CD4-positive, alpha-beta T cell (primary cell): ENCODE results near the gene LIG4. TPM values are rescaled to one million over a fixed set of nuclear protein-coding genes. Genes with fewer than 3 reads are reported as not detected.
"Not testable (repeated sequence)": the region's sequence is repeated elsewhere in the genome, so short reads cannot be mapped to it uniquely, and the experiment has no call there.

Source experiments
- ATAC-seq: fragments of 200-7000 bp; cut with Tn5 transposase; one replicate; pipeline ENCODE4 v1.10.0; 2022; ENCODE audit warnings: mild to moderate bottlenecking; ENCODE audit not compliant: poor library complexity
- CTCF ChIA-PET: fragments of 350-600 bp; sonication (Branson Sonifier 250); formaldehyde crosslinking; loops from one replicate; lab custom pipeline; 2021; ENCODE audit warnings: antibody characterized with exemption, inconsistent platforms; lab: Charles Lee
- POLR2A ChIA-PET: fragments of 350-600 bp; sonication (Branson Sonifier 250); formaldehyde crosslinking; loops from one replicate; lab custom pipeline; 2021; ENCODE audit warnings: antibody characterized with exemption, inconsistent platforms; lab: Charles Lee
- DNase-seq, 14 experiments: peaks; one replicate each; pipeline ENCODE4 v3.0.0-alpha.2; 2013 to 2020; ENCODE audit warnings: mixed read lengths in 2 of 14
- H3K27ac ChIP-seq, 2 donors: one replicate each; pipeline versions ENCODE4 v1.5.1 to v1.7.0; 2013; ENCODE audit warnings: low read length in 2 of 2, low read depth in 1 of 2, mild to moderate bottlenecking in 1 of 2
- H3K27me3 ChIP-seq, 2 experiments: 1 replicate in 1 of 2; 2 replicates in 1 of 2; pipeline versions ENCODE4 v1.6.1 to v1.7.0; 2013; ENCODE audit warnings: low read length in 2 of 2, control low read depth in 1 of 2, mild to moderate bottlenecking in 1 of 2, moderate library complexity in 1 of 2; ENCODE audit not compliant: insufficient read depth in 2 of 2, control insufficient read depth in 1 of 2
- H3K36me3 ChIP-seq: one replicate; pipeline ENCODE4 v1.6.1; 2013; ENCODE audit warnings: low read length, control low read depth; ENCODE audit not compliant: insufficient read depth
- H3K4me1 ChIP-seq: one replicate; pipeline ENCODE4 v1.6.1; 2013; ENCODE audit warnings: low read length, control low read depth; ENCODE audit not compliant: insufficient read depth
- H3K4me3 ChIP-seq: one replicate; pipeline ENCODE4 v1.5.1; 2013; ENCODE audit warnings: mild to moderate bottlenecking, low read length, moderate library complexity
- H3K9me3 ChIP-seq, 2 experiments: 1 replicate in 1 of 2; 2 replicates in 1 of 2; pipeline versions ENCODE4 v1.6.1 to v1.7.0; 2013; ENCODE audit warnings: low read length in 2 of 2, mild to moderate bottlenecking in 2 of 2, control low read depth in 1 of 2, moderate library complexity in 1 of 2; ENCODE audit not compliant: control insufficient read depth in 1 of 2, insufficient read depth in 1 of 2
- H3K27ac Mint-ChIP-seq: one replicate; pipeline ENCODE4 v1.8.0; 2020; ENCODE audit warnings: mixed read lengths
- H3K27me3 Mint-ChIP-seq: one replicate; pipeline ENCODE4 v1.8.0; 2021; ENCODE audit warnings: mixed read lengths
- H3K36me3 Mint-ChIP-seq: one replicate; pipeline ENCODE4 v1.8.0; 2021; ENCODE audit warnings: low read depth, mixed read lengths
- H3K4me1 Mint-ChIP-seq: one replicate; pipeline ENCODE4 v1.8.0; 2021; ENCODE audit warnings: low read depth, mixed read lengths
- H3K4me3 Mint-ChIP-seq: one replicate; pipeline ENCODE4 v1.8.0; 2020; ENCODE audit warnings: mild to moderate bottlenecking, mixed read lengths
- H3K9me3 Mint-ChIP-seq: one replicate; pipeline ENCODE4 v1.8.0; 2020; ENCODE audit warnings: mixed read lengths
- intact Hi-C, 2 experiments: fragments of 100-400 bp; cut with DNase I in 1 of 2; cut with micrococcal nuclease in 1 of 2; formaldehyde crosslinking; loops; one replicate each; pipeline versions ENCODE4 v1.15.1 to v1.9.0; 2023 to 2025; cut with DNase I, micrococcal nuclease
- total RNA-seq, 174 experiments: library from RNA in 2 of 174; stranded (reverse) in 2 of 174; gene quantifications; one replicate each; pipeline ENCODE4 v1.2.3 and lab custom pipeline; 2021 to 2026
- TF ChIP-seq, protein P1 (sequence below): fragments of 200-600 bp; IDR thresholded peaks from one replicate; pipeline ENCODE4 v1.8.0; 2022; ENCODE audit warnings: antibody characterized with exemption, mild to moderate bottlenecking

The LIG4 gene
- total RNA-seq, 2 experiments from 2014 or later, result 1.5 to 1.6 TPM

GRCh38 chr13:108220041-108220440 lies 4.7 kb upstream of the LIG4 start:
- ATAC-seq (no peak), DNase-seq (peak in 5 of 14 experiments; percentile 17 to 50 (median 30))
- H3K4me1 ChIP-seq, result peaks cover 30% of the 10 kb centered on the region
- CTCF ChIA-PET, result no interaction called here
- intact Hi-C loops, result loop anchor here (10.0 kb wide), 1 partner anchor 55 kb away; no protein-coding TSS in a partner anchor
- no peaks in the 10 kb centered on the region for H3K27me3 ChIP-seq
- H3K27ac Mint-ChIP-seq, result peak overlapping the region; percentile 96
- H3K36me3 Mint-ChIP-seq, result peaks cover 35% of the 10 kb centered on the region
- TF ChIP-seq, protein P1, sequence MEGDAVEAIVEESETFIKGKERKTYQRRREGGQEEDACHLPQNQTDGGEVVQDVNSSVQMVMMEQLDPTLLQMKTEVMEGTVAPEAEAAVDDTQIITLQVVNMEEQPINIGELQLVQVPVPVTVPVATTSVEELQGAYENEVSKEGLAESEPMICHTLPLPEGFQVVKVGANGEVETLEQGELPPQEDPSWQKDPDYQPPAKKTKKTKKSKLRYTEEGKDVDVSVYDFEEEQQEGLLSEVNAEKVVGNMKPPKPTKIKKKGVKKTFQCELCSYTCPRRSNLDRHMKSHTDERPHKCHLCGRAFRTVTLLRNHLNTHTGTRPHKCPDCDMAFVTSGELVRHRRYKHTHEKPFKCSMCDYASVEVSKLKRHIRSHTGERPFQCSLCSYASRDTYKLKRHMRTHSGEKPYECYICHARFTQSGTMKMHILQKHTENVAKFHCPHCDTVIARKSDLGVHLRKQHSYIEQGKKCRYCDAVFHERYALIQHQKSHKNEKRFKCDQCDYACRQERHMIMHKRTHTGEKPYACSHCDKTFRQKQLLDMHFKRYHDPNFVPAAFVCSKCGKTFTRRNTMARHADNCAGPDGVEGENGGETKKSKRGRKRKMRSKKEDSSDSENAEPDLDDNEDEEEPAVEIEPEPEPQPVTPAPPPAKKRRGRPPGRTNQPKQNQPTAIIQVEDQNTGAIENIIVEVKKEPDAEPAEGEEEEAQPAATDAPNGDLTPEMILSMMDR, result no peak
- no peak overlapping the region for H3K4me3 ChIP-seq
- H3K27ac ChIP-seq, result no peak overlapping the region
- no peaks in the 10 kb centered on the region for H3K27me3 Mint-ChIP-seq
- peak overlapping the region; percentile 94 for H3K4me3 Mint-ChIP-seq
- no peaks in the 10 kb centered on the region for H3K36me3 ChIP-seq
- peaks cover 81% of the 10 kb centered on the region for H3K4me1 Mint-ChIP-seq
- H3K9me3 Mint-ChIP-seq, result no peaks in the 10 kb centered on the region
- no peaks in the 10 kb centered on the region for H3K9me3 ChIP-seq
- POLR2A ChIA-PET, result no interaction called here

- Histone ChIP-seq H3K27ac (peak within 1 kb of the TSS; percentile 53 to 70), H3K4me1 (peaks cover 33% of the 10 kb centered on the region), H3K4me3 (peak within 1 kb of the TSS; percentile 89), H3K27me3 (no peaks in the 10 kb centered on the region), H3K9me3 (no peaks in the 10 kb centered on the region), H3K36me3 (no peaks in the 10 kb centered on the region)
- DNase-seq (peak; percentile 78 to 96 (median 88)), ATAC-seq (peak; percentile 67)
- Mint-ChIP-seq H3K4me1 (peaks cover 71% of the 10 kb centered on the region), H3K27ac (peak within 1 kb of the TSS; percentile 96), H3K27me3 (no peaks in the 10 kb centered on the region), H3K9me3 (no peaks in the 10 kb centered on the region), H3K4me3 (peak within 1 kb of the TSS; percentile 99), H3K36me3 (peaks cover 42% of the 10 kb centered on the region)
- TF ChIP-seq, protein P1, result no peak
- CTCF ChIA-PET, result no interaction called here
- POLR2A ChIA-PET, result interaction anchor here (0.9 to 1.4 kb wide), 3 partner anchors 33 to 58 kb away, joined by 3 to 6 read pairs (median 3); partner anchors contain the start of gene TNFSF13B
- intact Hi-C loops, result loop anchor here in 1 of 2 experiments (5.0 kb wide), 3 partner anchors 41 to 1651 kb away; partner anchors contain the start of gene ARGLU1
Measured at GRCh38 chr13:108218044-108218974, 3.0 kb upstream of the LIG4 start, which contains the start of gene ABHD13. Gene ABHD13, plus strand, starts transcription at chr13:108218392. Its CDS starts 10,827 bp downstream, at chr13:108229219.

GRCh38 chr13:108217307-108218043 lies 2.1 kb upstream of the LIG4 start:
- H3K9me3 ChIP-seq, H3K27me3 ChIP-seq, CTCF ChIA-PET, H3K27me3 Mint-ChIP-seq, ATAC-seq, H3K9me3 Mint-ChIP-seq, H3K36me3 ChIP-seq: not testable (repeated sequence)
- peak overlapping the region; percentile 96 for H3K27ac Mint-ChIP-seq
- DNase-seq, result peak in 1 of 14 experiments; percentile 7
- intact Hi-C loops, result loop anchor here in 1 of 2 experiments (5.0 kb wide), 3 partner anchors 40 to 1650 kb away; partner anchors contain the start of gene ARGLU1
- peaks cover 63% of the 10 kb centered on the region for H3K4me1 Mint-ChIP-seq
- H3K4me3 Mint-ChIP-seq, result peak overlapping the region; percentile 99
- Histone ChIP-seq H3K27ac (peak overlapping the region; percentile 53 to 70), H3K4me3 (peak overlapping the region; percentile 89), H3K4me1 (peaks cover 33% of the 10 kb centered on the region)
- POLR2A ChIA-PET, result interaction anchor here (0.9 to 1.4 kb wide), 3 partner anchors 33 to 59 kb away, joined by 3 to 6 read pairs (median 3); partner anchors contain the start of gene TNFSF13B
- peaks cover 47% of the 10 kb centered on the region for H3K36me3 Mint-ChIP-seq
